GM12878 (cell line): Measurements from ENCODE around the gene TOP3A. TPM values are rescaled to one million over a fixed set of nuclear protein-coding genes. Genes with fewer than 3 reads are reported as not detected.

ENCODE experiments used
- ATAC-seq: fragments of 200-7000 bp; cut with Tn5 transposase; 3 replicates; pipeline ENCODE4 v1.9.1; 2020; ENCODE audit warnings: mild to moderate bottlenecking, moderate library complexity
- BruUV-seq: library from RNA; stranded (reverse); fragments of 400-500 nt; replicated peaks from 2 replicates; lab custom pipeline; 2021; lab: Mats Ljungman, UMichigan
- CTCF ChIA-PET: fragments of 300-600 bp; sonication (Branson Sonifier 250); formaldehyde crosslinking; extraction: SDS; loops from one replicate; lab custom pipeline; 2021; ENCODE audit warnings: inconsistent platforms; lab: Yijun Ruan, JAX
- POLR2A ChIA-PET: fragments of 350-600 bp; formaldehyde crosslinking; extraction: SDS; loops from one replicate; lab custom pipeline; 2021; ENCODE audit warnings: inconsistent platforms; lab: Charles Lee
- RAD21 ChIA-PET: fragments of 300-600 bp; sonication (Branson Sonifier 250); formaldehyde crosslinking; loops from one replicate; lab custom pipeline; 2023; ENCODE audit warnings: antibody characterized with exemption; ENCODE audit not compliant: unreplicated experiment; lab: Charles Lee
- SMC1A ChIA-PET: fragments of 300-600 bp; sonication (Branson Sonifier 250); formaldehyde crosslinking; loops from one replicate; lab custom pipeline; 2023; ENCODE audit not compliant: unreplicated experiment, uncharacterized antibody; lab: Charles Lee
- DNase-seq: peaks from one replicate; pipeline ENCODE4 v3.0.0-alpha.2; 2011; ENCODE audit warnings: low read depth, low spot score
- FAIRE-seq: peaks from 3 replicates; lab custom pipeline; 2011; peaks lifted over from hg19 to GRCh38; lab: Jason Lieb, UNC
- H2AFZ ChIP-seq: 2 replicates; pipeline ENCODE4 v1.6.0; 2011; ENCODE audit warnings: low read depth, low read length, control low read depth; ENCODE audit not compliant: control insufficient read depth
- H3K27ac ChIP-seq: 2 replicates; pipeline ENCODE4 v1.5.1; 2011; ENCODE audit warnings: control low read depth; ENCODE audit not compliant: control insufficient read depth, insufficient read depth
- H3K27me3 ChIP-seq, 2 experiments: replicated peaks in 1 of 2; 2 replicates each; pipeline versions ENCODE4 v1.6.0 to v1.6.1; 2011; ENCODE audit warnings: low read length in 1 of 2; ENCODE audit not compliant: control insufficient read depth in 2 of 2, insufficient read depth in 2 of 2
- H3K36me3 ChIP-seq, 2 experiments: 2 replicates each; pipeline ENCODE4 v1.5.1; 2011; ENCODE audit warnings: low read length in 1 of 2; ENCODE audit not compliant: control insufficient read depth in 2 of 2, insufficient read depth in 2 of 2
- H3K4me1 ChIP-seq: 2 replicates; pipeline ENCODE4 v1.6.1; 2011; ENCODE audit warnings: mild to moderate bottlenecking, low read length, moderate library complexity, mixed read lengths; ENCODE audit not compliant: control insufficient read depth, insufficient read depth
- H3K4me2 ChIP-seq: 2 replicates; pipeline ENCODE4 v1.6.0; 2011; ENCODE audit warnings: control low read depth; ENCODE audit not compliant: control insufficient read depth, insufficient read depth
- H3K4me3 ChIP-seq: fragments of 200-600 bp; sonication (generic); 2 replicates; pipeline ENCODE4 v1.5.1; 2016
- H3K79me2 ChIP-seq: 2 replicates; pipeline ENCODE4 v1.6.0; 2011; ENCODE audit warnings: low read length; ENCODE audit not compliant: control insufficient read depth, insufficient read depth
- H3K9ac ChIP-seq: 2 replicates; pipeline ENCODE4 v1.8.0; 2011; ENCODE audit warnings: low read length, control low read depth, mixed read lengths; ENCODE audit not compliant: control insufficient read depth, insufficient read depth
- H3K9me3 ChIP-seq: replicated peaks from 3 replicates; pipeline ENCODE4 v1.5.1; 2011; ENCODE audit warnings: mild to moderate bottlenecking, low read length; ENCODE audit not compliant: control insufficient read depth, insufficient read depth
- H4K20me1 ChIP-seq: 2 replicates; pipeline ENCODE4 v1.6.0; 2011; ENCODE audit not compliant: control insufficient read depth, insufficient read depth
- BCL11A ChIP-seq: IDR thresholded peaks from 2 replicates; pipeline ENCODE4 v1.6.1; 2011; ENCODE audit warnings: low read depth, low read length
- CHD2 ChIP-seq: IDR thresholded peaks from 2 replicates; pipeline ENCODE4 v1.6.1; 2011; ENCODE audit warnings: low read depth, low read length, improper control_type of control experiment, borderline replicate concordance
- CUX1 ChIP-seq: IDR thresholded peaks from 2 replicates; pipeline ENCODE4 v1.6.1; 2012; ENCODE audit warnings: improper control_type of control experiment, low read depth, low read length; ENCODE audit not compliant: insufficient replicate concordance
- FOS ChIP-seq: IDR thresholded peaks from 3 replicates; pipeline ENCODE4 v1.6.1; 2011; ENCODE audit warnings: borderline replicate concordance; ENCODE audit not compliant: insufficient read length; ENCODE audit errors: extremely low read depth
- HDAC2 ChIP-seq: fragments of 200-600 bp; sonication (generic); IDR thresholded peaks from 2 replicates; pipeline ENCODE4 v1.6.1; 2017
- KDM1A ChIP-seq: fragments of 200-600 bp; sonication (generic); IDR thresholded peaks from 2 replicates; pipeline ENCODE4 v1.6.1; 2016; ENCODE audit warnings: borderline replicate concordance
- LARP7 ChIP-seq: fragments of 450-650 bp; IDR thresholded peaks from 2 replicates; pipeline ENCODE4 v1.6.1; 2017; ENCODE audit warnings: mild to moderate bottlenecking
- RAD51 ChIP-seq: fragments of 450-650 bp; IDR thresholded peaks from 2 replicates; pipeline ENCODE4 v1.6.1; 2016; ENCODE audit warnings: moderate library complexity, mild to moderate bottlenecking, inconsistent platforms
- RCOR1 ChIP-seq: conservative IDR thresholded peaks from 2 replicates; pipeline ENCODE4 v1.6.1; 2012; ENCODE audit warnings: low read depth, low read length, improper control_type of control experiment
- REST ChIP-seq: IDR thresholded peaks from 2 replicates; pipeline ENCODE4 v1.6.1; 2012; ENCODE audit warnings: mild to moderate bottlenecking, low read depth, low read length
- SMC3 ChIP-seq: IDR thresholded peaks from 2 replicates; pipeline ENCODE4 v1.6.1; 2011; ENCODE audit warnings: low read length, improper control_type of control experiment, borderline replicate concordance
- USF2 ChIP-seq: IDR thresholded peaks from 2 replicates; pipeline ENCODE4 v1.6.1; 2011; ENCODE audit warnings: low read depth, low read length, improper control_type of control experiment, borderline replicate concordance
- ZNF207 ChIP-seq: fragments of 450-650 bp; IDR thresholded peaks from 2 replicates; pipeline ENCODE4 v1.6.1; 2014; ENCODE audit warnings: antibody characterized with exemption, mild to moderate bottlenecking, borderline replicate concordance
- ZNF24 ChIP-seq: fragments of 450-650 bp; IDR thresholded peaks from 2 replicates; pipeline ENCODE4 v1.6.1; 2017; ENCODE audit warnings: antibody characterized with exemption, mild to moderate bottlenecking
- ZNF622 ChIP-seq: fragments of 450-650 bp; IDR thresholded peaks from 2 replicates; pipeline ENCODE4 v1.6.1; 2017; ENCODE audit warnings: mild to moderate bottlenecking, inconsistent platforms
- ZZZ3 ChIP-seq: IDR thresholded peaks from 2 replicates; pipeline ENCODE4 v1.6.1; 2011; ENCODE audit warnings: low read depth; ENCODE audit not compliant: control insufficient read depth, insufficient read length
- WGBS: methylation state at CpG from one replicate; pipeline ENCODE4 v1.1.6; 2016; ENCODE audit warnings: low lambda C conversion rate; ENCODE audit not compliant: insufficient replicate concordance, insufficient coverage; ENCODE audit errors: missing lambda C conversion rate; 5-methylcytosine and 5-hydroxymethylcytosine counted together
- in situ Hi-C: fragments of 300-500 bp; cut with MboI; formaldehyde crosslinking; loops from 9 replicates; pipeline ENCODE4 v1.14.3; 2018; ENCODE audit warnings: mixed read lengths
- intact Hi-C: fragments of 100-400 bp; cut with micrococcal nuclease; formaldehyde crosslinking; loops from one replicate; pipeline ENCODE4 v1.14.2; 2022; ENCODE audit not compliant: unreplicated experiment
- polyA plus RNA-seq, 11 experiments: library from polyadenylated mRNA; depleted of rRNA in 4 of 11; unstranded in 6 of 11; stranded (reverse) in 5 of 11; fragments of >200 nt; fragmentation: Nextera tagmentation in 4 of 11; fragmentation: Illumina TruSeq in 1 of 11; extraction: Ambion mirVana in 4 of 11; extraction: Trizol in 1 of 11; gene quantifications; 1 replicate in 1 of 11; 2 replicates in 10 of 11; pipeline versions ENCODE4 v1.2.1 to v1.2.3, GENCODE V29; 2011 to 2016; ENCODE audit warnings: inconsistent platforms in 2 of 11, missing spikeins in 2 of 11, low read depth in 1 of 11
- total RNA-seq, 4 experiments: library from RNA; depleted of rRNA in 3 of 4; stranded (reverse); fragments of >200 nt in 3 of 4; fragmentation: Illumina TruSeq in 1 of 4; extraction: Trizol in 1 of 4; gene quantifications; 2 replicates each; pipeline versions ENCODE4 v1.2.1 to v1.2.3, GENCODE V29; 2013 to 2021

The TOP3A gene
- total and polyA plus RNA-seq, 10 of the 15 experiments (the other 5 are each of a cell fraction or from before 2014, with no cell fraction given) = 4.2 to 51.9 (median 31.8) TPM

GRCh38 chr17:18356624-18357023 is 41.8 kb upstream of the TOP3A start (continued):
- TF ChIP-seq CUX1 = no peak
- no peak for TF ChIP-seq ZNF622
- TF ChIP-seq RAD51 = no peak
- TF ChIP-seq ZNF24 = no peak
- TF ChIP-seq USF2 = no peak
- TF ChIP-seq HDAC2 = no peak

GRCh38 chr17:18353541-18353940 is 38.7 kb upstream of the TOP3A start:
- in situ Hi-C loops = no loop called here
- no peak for TF ChIP-seq RCOR1
- TF ChIP-seq FOS = no peak
- no peak for TF ChIP-seq LARP7
- TF ChIP-seq CHD2 = no peak
- no peak for TF ChIP-seq ZNF207
- no peak for TF ChIP-seq KDM1A
- no peak for TF ChIP-seq SMC3
- TF ChIP-seq ZZZ3 = no peak
- no peak for TF ChIP-seq BCL11A
- TF ChIP-seq REST = no peak

More at GRCh38 chr17:18353541-18353940, 38.7 kb upstream of the TOP3A start:
- no peak for ATAC-seq
- intact Hi-C loops = no loop called here
- no peak overlapping the region for H3K27ac ChIP-seq
- no TSS peak for BruUV-seq
- H3K4me2 ChIP-seq = no peak overlapping the region
- ChIA-PET POLR2A (no interaction called here), SMC1A (no interaction called here), RAD21 (no interaction called here), CTCF (no interaction called here)
- H3K4me3 ChIP-seq = no peak overlapping the region
- H3K79me2 ChIP-seq = no peaks in the 10 kb centered on the region
- WGBS = 98% methylated on average over 6 of the region's 6 CpGs
- no peaks in the 10 kb centered on the region for H3K4me1 ChIP-seq
- H3K9ac ChIP-seq = no peak overlapping the region
- no peaks in the 10 kb centered on the region for H3K27me3 ChIP-seq
- FAIRE-seq = no peak
- no peak for DNase-seq
- peaks cover 0 to 4% of the 10 kb centered on the region in 2 experiments; a peak in 3 of 4 replicates for H3K36me3 ChIP-seq
- no peaks in the 10 kb centered on the region for H3K9me3 ChIP-seq
- no peaks in the 10 kb centered on the region for H4K20me1 ChIP-seq
- no peak overlapping the region for H2AFZ ChIP-seq
